NCI-H2171 treated with DMSO at 0.1 percent for 48 hours (cell line): ENCODE measurements around the gene PANK4.

Source experiments
- DNase-seq: peaks from one replicate; lab custom pipeline; 2025; lab: John Stamatoyannopoulos, UW

The PANK4 gene

GRCh38 chr1:2497891-2498290 is 28.5 kb downstream of the PANK4 start:
- no peak for DNase-seq

- no peak for DNase-seq
Observed at GRCh38 chr1:2496746-2497145, 29.6 kb downstream of the PANK4 start.

GRCh38 chr1:2496087-2496622 is 30.2 kb downstream of the PANK4 start:
- no peak for DNase-seq

GRCh38 chr1:2495546-2495945 is 30.9 kb downstream of the PANK4 start:
- no peak for DNase-seq

GRCh38 chr1:2495026-2495425 is 31.4 kb downstream of the PANK4 start:
- no peak for DNase-seq

- no peak for DNase-seq
Observed at GRCh38 chr1:2494323-2494693, 32.1 kb downstream of the PANK4 start.

- no peak for DNase-seq
Observed at GRCh38 chr1:2493691-2494322, 32.6 kb downstream of the PANK4 start.

GRCh38 chr1:2493218-2493617 is 33.2 kb downstream of the PANK4 start:
- no peak for DNase-seq

GRCh38 chr1:2492091-2492490 is 34.3 kb downstream of the PANK4 start:
- no peak for DNase-seq

- no peak for DNase-seq
Observed at GRCh38 chr1:2489615-2490014, 36.8 kb downstream of the PANK4 start.

GRCh38 chr1:2488688-2489087 is 37.7 kb downstream of the PANK4 start:
- DNase-seq: no peak

GRCh38 chr1:2486558-2486957 is 39.8 kb downstream of the PANK4 start:
- DNase-seq: no peak

GRCh38 chr1:2486041-2486440 is 40.4 kb downstream of the PANK4 start:
- DNase-seq: no peak

GRCh38 chr1:2483970-2484369 is 42.4 kb downstream of the PANK4 start:
- DNase-seq: no peak

GRCh38 chr1:2483026-2483425 is 43.4 kb downstream of the PANK4 start:
- DNase-seq: no peak

- no peak for DNase-seq
Observed at GRCh38 chr1:2482588-2482987, 43.8 kb downstream of the PANK4 start.

- no peak for DNase-seq
Observed at GRCh38 chr1:2481885-2482284, 44.5 kb downstream of the PANK4 start.

GRCh38 chr1:2480986-2481364 is 45.4 kb downstream of the PANK4 start:
- no peak for DNase-seq

GRCh38 chr1:2480236-2480985 is 46.0 kb downstream of the PANK4 start:
- peak; percentile 82 for DNase-seq

GRCh38 chr1:2479618-2480017 is 46.8 kb downstream of the PANK4 start:
- DNase-seq: no peak

GRCh38 chr1:2479186-2479585 is 47.2 kb downstream of the PANK4 start:
- DNase-seq: no peak

- DNase-seq: no peak
Observed at GRCh38 chr1:2477791-2478499, 48.5 kb downstream of the PANK4 start.

GRCh38 chr1:2477309-2477708 is 49.1 kb downstream of the PANK4 start:
- no peak for DNase-seq
